ENCODE data around the gene SYT14. TPM values are rescaled to one million over a fixed set of nuclear protein-coding genes. Genes with fewer than 3 reads are reported as not detected.
"Not testable (repeated sequence)": the region's sequence is repeated elsewhere in the genome, so short reads cannot be mapped to it uniquely, and the experiment has no call there.

SYT14 gene
- polyA plus RNA-seq, 1 donor from 2014 or later = not detected

- not testable (repeated sequence) for H3K4me1 Mint-ChIP-seq, H3K27me3 Mint-ChIP-seq, H3K36me3 Mint-ChIP-seq, H3K27ac Mint-ChIP-seq, H3K4me3 Mint-ChIP-seq, H3K9me3 Mint-ChIP-seq
Measured at GRCh38 chr1:209978721-209979120, 40.7 kb downstream of the SYT14 start.

DNA sequence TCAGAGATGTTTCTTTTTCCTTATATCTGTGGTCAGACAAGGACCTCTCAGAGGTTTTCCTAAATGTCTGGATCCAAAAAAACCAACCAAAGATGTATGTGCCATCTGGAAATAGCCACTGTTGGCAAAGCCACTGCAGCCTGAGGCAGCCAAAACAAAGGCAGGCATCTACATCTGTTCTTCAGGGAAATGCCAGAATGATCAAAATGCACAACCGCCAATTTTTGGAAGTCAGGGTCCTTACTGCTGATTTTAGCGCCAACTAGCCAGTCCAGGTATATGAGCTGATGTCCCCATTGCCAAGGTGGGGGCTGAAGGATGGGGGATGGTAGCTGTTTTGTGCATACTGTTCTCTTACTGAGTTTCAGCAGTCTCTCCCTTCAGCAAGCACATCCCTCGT is 45.9 kb downstream of the SYT14 start:
- H3K27ac Mint-ChIP-seq = no peak overlapping the region
- H3K4me3 Mint-ChIP-seq = no peak overlapping the region
- peaks cover 1% of the 10 kb centered on the region for H3K36me3 Mint-ChIP-seq
- H3K9me3 Mint-ChIP-seq = peaks cover 0 to 9% (median 3%) of the 10 kb centered on the region in 3 donors
- H3K4me1 Mint-ChIP-seq = no peaks in the 10 kb centered on the region
- peaks cover 12% of the 10 kb centered on the region for H3K27me3 Mint-ChIP-seq

- Mint-ChIP-seq H3K27ac (no peak overlapping the region), H3K27me3 (peaks cover 12% of the 10 kb centered on the region), H3K9me3 (peaks cover 0 to 9% (median 3%) of the 10 kb centered on the region in 3 donors), H3K4me3 (no peak overlapping the region), H3K4me1 (no peaks in the 10 kb centered on the region), H3K36me3 (peaks cover 1% of the 10 kb centered on the region)
Measured at GRCh38 chr1:209985002-209985401, 47.0 kb downstream of the SYT14 start.

DNA sequence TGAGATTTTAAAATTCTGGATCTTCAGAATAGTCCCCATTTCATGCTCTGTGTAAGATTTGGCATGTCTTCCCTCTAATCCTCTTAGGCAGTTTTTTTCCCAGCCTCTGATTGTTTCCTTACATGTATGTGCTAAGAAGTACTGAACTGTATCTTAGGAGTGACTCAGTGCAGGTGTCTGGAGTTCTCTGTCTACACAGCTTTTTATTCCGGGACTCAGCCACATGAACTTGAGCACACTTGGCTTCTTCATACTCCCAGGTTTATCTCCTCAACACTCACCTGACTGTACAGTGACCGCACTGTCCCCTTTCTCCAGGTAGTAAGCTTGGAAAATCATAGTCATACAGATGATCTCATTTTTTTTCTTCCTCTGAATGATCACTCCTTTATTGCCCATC is 50.7 kb downstream of the SYT14 start:
- H3K27me3 Mint-ChIP-seq = peaks cover 10% of the 10 kb centered on the region

GRCh38 chr1:209989525-209989924 is 51.5 kb downstream of the SYT14 start:
- H3K36me3 Mint-ChIP-seq = peaks cover 1% of the 10 kb centered on the region
- H3K4me3 Mint-ChIP-seq = no peak overlapping the region
- H3K27me3 Mint-ChIP-seq = peaks cover 7% of the 10 kb centered on the region

More for the DNA sequence above, 50.7 kb downstream of the SYT14 start:
- no peak overlapping the region for H3K27ac Mint-ChIP-seq
- peaks cover 0 to 6% (median 3%) of the 10 kb centered on the region in 3 donors for H3K9me3 Mint-ChIP-seq
- no peak overlapping the region for H3K4me3 Mint-ChIP-seq
- H3K36me3 Mint-ChIP-seq = peaks cover 1% of the 10 kb centered on the region
- H3K4me1 Mint-ChIP-seq = no peaks in the 10 kb centered on the region

GRCh38 chr1:209993061-209993830 is 55.2 kb downstream of the SYT14 start:
- no peak overlapping the region for H3K27ac Mint-ChIP-seq
- peaks cover 0 to 4% (median 0%) of the 10 kb centered on the region in 3 donors for H3K9me3 Mint-ChIP-seq
- no peaks in the 10 kb centered on the region for H3K4me1 Mint-ChIP-seq
- H3K36me3 Mint-ChIP-seq = peaks cover under 1% of the 10 kb centered on the region
- no peak overlapping the region for H3K4me3 Mint-ChIP-seq
- peaks cover 6% of the 10 kb centered on the region for H3K27me3 Mint-ChIP-seq

More at GRCh38 chr1:209989525-209989924, 51.5 kb downstream of the SYT14 start:
- no peak overlapping the region for H3K27ac Mint-ChIP-seq
- peaks cover 0 to 6% (median 3%) of the 10 kb centered on the region in 3 donors for H3K9me3 Mint-ChIP-seq
- no peaks in the 10 kb centered on the region for H3K4me1 Mint-ChIP-seq

- Mint-ChIP-seq H3K36me3 (peaks cover 2% of the 10 kb centered on the region), H3K9me3 (peaks cover 0 to 4% (median 0%) of the 10 kb centered on the region in 3 donors), H3K27ac (no peak overlapping the region), H3K4me1 (peaks cover 0 to 2% (median 0%) of the 10 kb centered on the region in 3 donors), H3K27me3 (peaks cover 6% of the 10 kb centered on the region), H3K4me3 (no peak overlapping the region)
Measured at GRCh38 chr1:209996348-209996747, 58.3 kb downstream of the SYT14 start.

DNA sequence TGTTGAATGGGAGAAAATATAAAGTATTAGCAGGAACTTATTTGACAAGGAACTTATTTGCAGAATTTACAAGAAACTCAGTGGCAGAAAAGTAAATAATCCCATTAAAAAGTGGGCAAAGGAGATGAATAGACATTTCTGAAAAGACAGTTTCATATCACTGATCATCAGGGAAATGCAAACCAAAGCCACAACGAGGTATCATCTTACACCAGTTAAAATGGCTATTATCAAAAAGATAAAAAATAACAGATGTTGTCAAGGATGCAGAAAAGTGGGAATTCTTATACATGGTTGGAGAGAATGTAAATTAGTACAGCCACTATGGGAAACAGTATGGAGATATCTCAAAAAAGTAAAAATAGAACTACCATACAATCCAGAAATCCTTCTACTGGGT is 61.0 kb downstream of the SYT14 start:
- peaks cover 0 to 4% (median 0%) of the 10 kb centered on the region in 3 donors for H3K9me3 Mint-ChIP-seq
- peaks cover 4% of the 10 kb centered on the region for H3K27me3 Mint-ChIP-seq
- H3K4me3 Mint-ChIP-seq = no peak overlapping the region

GRCh38 chr1:210001751-210002150 is 63.7 kb downstream of the SYT14 start:
- Mint-ChIP-seq H3K4me3 (no peak overlapping the region), H3K36me3 (peaks cover 2% of the 10 kb centered on the region)

More for the DNA sequence above, 61.0 kb downstream of the SYT14 start:
- peaks cover 0 to 2% (median 0%) of the 10 kb centered on the region in 3 donors for H3K4me1 Mint-ChIP-seq
- H3K27ac Mint-ChIP-seq = no peak overlapping the region
- peaks cover 2% of the 10 kb centered on the region for H3K36me3 Mint-ChIP-seq

DNA sequence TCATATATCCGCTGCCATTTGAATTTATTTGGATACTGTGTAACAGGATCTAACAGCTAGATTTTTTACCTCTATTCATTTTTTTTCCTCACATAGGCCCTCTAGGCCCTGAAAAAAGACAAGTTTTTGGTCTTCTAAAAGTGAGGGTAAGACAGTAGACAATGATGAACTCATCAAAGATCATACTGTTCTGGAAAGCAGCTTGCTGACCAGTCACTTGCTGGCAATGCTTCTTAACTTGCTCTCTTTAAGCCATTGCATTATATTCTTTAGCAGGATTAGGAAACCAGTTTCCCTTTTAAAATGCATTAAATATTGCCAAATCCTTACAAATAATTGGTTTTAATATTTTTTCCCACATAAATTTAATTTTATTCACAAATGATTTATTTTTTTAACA is 65.5 kb downstream of the SYT14 start:
- no peak overlapping the region for H3K27ac Mint-ChIP-seq
- H3K4me1 Mint-ChIP-seq = peaks cover 0 to 2% (median 0%) of the 10 kb centered on the region in 3 donors
- peaks cover 1% of the 10 kb centered on the region for H3K27me3 Mint-ChIP-seq
- no peaks in the 10 kb centered on the region for H3K9me3 Mint-ChIP-seq
- no peaks in the 10 kb centered on the region for H3K36me3 Mint-ChIP-seq
- no peak overlapping the region for H3K4me3 Mint-ChIP-seq

More at GRCh38 chr1:210001751-210002150, 63.7 kb downstream of the SYT14 start:
- Mint-ChIP-seq H3K27me3 (peaks cover 1% of the 10 kb centered on the region), H3K27ac (no peak overlapping the region), H3K4me1 (peaks cover 0 to 2% (median 0%) of the 10 kb centered on the region in 3 donors), H3K9me3 (no peaks in the 10 kb centered on the region)

- Mint-ChIP-seq H3K27me3 (no peaks in the 10 kb centered on the region), H3K4me1 (no peaks in the 10 kb centered on the region), H3K4me3 (no peak overlapping the region), H3K27ac (no peak overlapping the region), H3K9me3 (no peaks in the 10 kb centered on the region), H3K36me3 (no peaks in the 10 kb centered on the region)
Measured at GRCh38 chr1:210010161-210010560, 72.1 kb downstream of the SYT14 start.

DNA sequence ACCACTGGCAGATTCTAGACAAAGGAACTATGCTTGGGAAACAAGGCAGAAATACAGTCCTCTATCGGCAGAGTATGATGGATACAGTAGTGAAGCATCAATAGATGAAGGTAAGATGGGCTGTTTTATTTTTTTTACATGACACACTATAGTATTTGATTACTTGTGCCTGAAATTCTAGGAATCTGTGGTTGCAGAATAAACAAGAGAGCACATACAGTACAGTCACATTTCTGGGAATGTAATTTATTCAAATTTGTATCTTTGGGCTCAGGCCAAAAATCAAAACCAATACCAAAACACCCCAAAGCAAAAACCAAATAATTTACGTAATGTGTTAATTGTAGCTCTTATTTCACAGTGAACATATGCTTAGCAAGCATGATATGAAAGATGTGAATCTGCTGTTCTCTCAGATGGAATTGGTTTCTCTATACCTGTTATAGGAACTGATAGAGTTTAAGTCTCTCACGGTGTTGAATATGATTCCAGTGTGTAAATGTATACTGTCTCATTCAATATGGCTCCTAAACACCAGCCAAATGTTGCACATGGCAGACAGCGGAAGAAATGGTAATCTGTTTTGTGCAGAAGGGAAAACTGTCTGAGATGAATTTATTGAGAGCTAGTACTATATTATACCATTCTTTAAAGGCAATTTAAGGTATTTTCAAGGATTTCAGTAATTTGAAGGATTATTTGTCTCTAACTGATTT is 83.3 kb downstream of the SYT14 start:
- Mint-ChIP-seq H3K36me3 (no peaks in the 10 kb centered on the region), H3K9me3 (no peaks in the 10 kb centered on the region), H3K4me1 (no peaks in the 10 kb centered on the region), H3K27me3 (peaks cover 3% of the 10 kb centered on the region), H3K27ac (no peak overlapping the region), H3K4me3 (no peak overlapping the region)

DNA sequence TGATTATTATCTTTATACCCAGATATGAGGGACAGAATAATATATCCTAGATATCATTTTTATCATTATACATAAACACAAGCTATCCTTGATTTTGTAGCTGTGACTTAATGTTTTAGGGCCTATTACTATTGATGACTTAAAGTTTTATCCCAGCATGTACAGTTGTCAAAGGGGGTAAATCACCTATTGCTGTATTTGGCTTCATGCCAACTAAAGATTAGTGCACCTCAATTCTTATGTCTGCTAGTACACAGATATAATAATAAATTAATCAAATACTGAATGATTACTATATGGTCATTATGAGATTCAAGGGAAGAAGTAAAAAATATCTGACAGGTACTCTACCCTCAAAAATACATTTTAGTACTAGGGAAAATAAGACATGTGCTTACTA is 84.0 kb downstream of the SYT14 start:
- Mint-ChIP-seq H3K27ac (no peak overlapping the region), H3K9me3 (no peaks in the 10 kb centered on the region), H3K4me1 (no peaks in the 10 kb centered on the region), H3K27me3 (peaks cover 3% of the 10 kb centered on the region), H3K4me3 (no peak overlapping the region), H3K36me3 (no peaks in the 10 kb centered on the region)

GRCh38 chr1:210024282-210024681 is 86.3 kb downstream of the SYT14 start:
- Mint-ChIP-seq H3K36me3 (no peaks in the 10 kb centered on the region), H3K27ac (no peak overlapping the region), H3K4me1 (no peaks in the 10 kb centered on the region), H3K4me3 (no peak overlapping the region), H3K9me3 (peaks cover 0 to 2% (median 0%) of the 10 kb centered on the region in 3 donors), H3K27me3 (peaks cover 3% of the 10 kb centered on the region)

GRCh38 chr1:210024996-210025395 is 87.0 kb downstream of the SYT14 start:
- Mint-ChIP-seq H3K27me3 (peaks cover 3% of the 10 kb centered on the region), H3K9me3 (peaks cover 0 to 4% (median 0%) of the 10 kb centered on the region in 3 donors), H3K4me1 (no peaks in the 10 kb centered on the region), H3K4me3 (no peak overlapping the region), H3K27ac (no peak overlapping the region), H3K36me3 (no peaks in the 10 kb centered on the region)
